ENCODE measurements around the gene YIF1A.

DNA sequence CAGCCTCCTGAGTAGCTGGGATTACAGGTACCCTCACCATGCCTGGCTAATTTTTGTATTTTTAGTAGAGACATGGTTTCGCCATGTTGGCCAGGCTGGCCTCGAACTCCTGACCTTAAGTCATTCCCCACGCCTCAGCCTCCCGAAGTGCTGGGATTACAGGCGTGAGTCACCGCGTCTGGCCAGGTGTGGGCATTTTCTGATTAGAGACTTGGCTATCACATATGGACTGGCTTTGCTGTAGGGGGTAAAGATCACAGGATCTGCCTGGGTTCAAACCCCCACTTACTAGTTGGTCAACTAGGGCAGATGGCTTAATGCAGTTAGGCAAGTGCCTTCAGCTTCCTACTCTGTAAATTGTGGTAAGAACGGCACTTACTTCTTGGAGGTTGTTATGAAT is 21.4 kb upstream of the YIF1A start:
- TF ChIP-seq POLR2A (IDR thresholded peaks at IDR 0.05; ENCODE audit: borderline replicate concordance, extremely low read depth, insufficient read depth, insufficient read length) (no peak), SRF (IDR thresholded peaks at IDR 0.05; ENCODE audit: low read depth) (no peak), EZH2 (IDR thresholded peaks at IDR 0.05) (no peak), ZNF274 (IDR thresholded peaks at IDR 0.05; ENCODE audit: low read depth, low read length) (no peak), CEBPB (IDR thresholded peaks at IDR 0.05; ENCODE audit: low read depth) (no peak), RAD21 (IDR thresholded peaks at IDR 0.05; ENCODE audit: low read depth) (no peak), YY1 (IDR thresholded peaks at IDR 0.05; ENCODE audit: extremely low read depth, insufficient replicate concordance, low read depth, low read length) (no peak), JUND (IDR thresholded peaks at IDR 0.05) (no peak)
- TF ChIP-seq, protein P1, sequence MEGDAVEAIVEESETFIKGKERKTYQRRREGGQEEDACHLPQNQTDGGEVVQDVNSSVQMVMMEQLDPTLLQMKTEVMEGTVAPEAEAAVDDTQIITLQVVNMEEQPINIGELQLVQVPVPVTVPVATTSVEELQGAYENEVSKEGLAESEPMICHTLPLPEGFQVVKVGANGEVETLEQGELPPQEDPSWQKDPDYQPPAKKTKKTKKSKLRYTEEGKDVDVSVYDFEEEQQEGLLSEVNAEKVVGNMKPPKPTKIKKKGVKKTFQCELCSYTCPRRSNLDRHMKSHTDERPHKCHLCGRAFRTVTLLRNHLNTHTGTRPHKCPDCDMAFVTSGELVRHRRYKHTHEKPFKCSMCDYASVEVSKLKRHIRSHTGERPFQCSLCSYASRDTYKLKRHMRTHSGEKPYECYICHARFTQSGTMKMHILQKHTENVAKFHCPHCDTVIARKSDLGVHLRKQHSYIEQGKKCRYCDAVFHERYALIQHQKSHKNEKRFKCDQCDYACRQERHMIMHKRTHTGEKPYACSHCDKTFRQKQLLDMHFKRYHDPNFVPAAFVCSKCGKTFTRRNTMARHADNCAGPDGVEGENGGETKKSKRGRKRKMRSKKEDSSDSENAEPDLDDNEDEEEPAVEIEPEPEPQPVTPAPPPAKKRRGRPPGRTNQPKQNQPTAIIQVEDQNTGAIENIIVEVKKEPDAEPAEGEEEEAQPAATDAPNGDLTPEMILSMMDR (IDR thresholded peaks at IDR 0.05 in 2 of 3, conservative IDR thresholded peaks at IDR 0.05 in 1 of 3; ENCODE audit: borderline replicate concordance in 1 of 3, insufficient read depth in 1 of 3, low read depth in 2 of 3, low read length in 2 of 3) = no peak
- TF ChIP-seq, protein P2, sequence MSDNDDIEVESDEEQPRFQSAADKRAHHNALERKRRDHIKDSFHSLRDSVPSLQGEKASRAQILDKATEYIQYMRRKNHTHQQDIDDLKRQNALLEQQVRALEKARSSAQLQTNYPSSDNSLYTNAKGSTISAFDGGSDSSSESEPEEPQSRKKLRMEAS (IDR thresholded peaks at IDR 0.05) = no peak

Data from HCT116 (cell line).